Loucy (cell line): Measurements from ENCODE around the gene STUM.

ENCODE experiments used
- H2AFZ ChIP-seq: fragments of 200-600 bp; sonication (generic); 2 replicates; pipeline ENCODE4 v1.6.0; 2016; ENCODE audit warnings: antibody characterized with exemption, mild to moderate bottlenecking, low read length, moderate library complexity
- H3F3A ChIP-seq: fragments of 200-600 bp; 2 replicates; pipeline ENCODE4 v1.6.0; 2016; ENCODE audit warnings: antibody characterized with exemption, low read depth, mild to moderate bottlenecking
- H3K27me3 ChIP-seq: fragments of 200-600 bp; sonication (generic); 2 replicates; pipeline ENCODE4 v1.6.1; 2014; ENCODE audit warnings: low read length, mild to moderate bottlenecking; ENCODE audit not compliant: insufficient read depth, poor library complexity, severe bottlenecking
- H3K36me3 ChIP-seq: fragments of 200-600 bp; sonication (generic); 2 replicates; pipeline ENCODE4 v1.6.1; 2016; ENCODE audit warnings: low read length; ENCODE audit not compliant: insufficient read depth
- H3K4me1 ChIP-seq: fragments of 200-600 bp; sonication (generic); 2 replicates; pipeline ENCODE4 v1.5.1; 2014; ENCODE audit warnings: low read length, mild to moderate bottlenecking; ENCODE audit not compliant: insufficient read depth, poor library complexity, severe bottlenecking
- H3K4me2 ChIP-seq: fragments of 200-600 bp; sonication (generic); 2 replicates; pipeline ENCODE4 v1.6.0; 2014; ENCODE audit warnings: antibody characterized with exemption, low read length, low read depth, mild to moderate bottlenecking; ENCODE audit not compliant: poor library complexity, severe bottlenecking
- H3K4me3 ChIP-seq: fragments of 200-600 bp; sonication (generic); 2 replicates; pipeline ENCODE4 v1.5.1; 2014; ENCODE audit warnings: low read length, mild to moderate bottlenecking, mixed read lengths; ENCODE audit not compliant: poor library complexity, severe bottlenecking
- H3K79me2 ChIP-seq: fragments of 200-600 bp; sonication (generic); 2 replicates; pipeline ENCODE4 v1.6.1; 2014; ENCODE audit warnings: low read length; ENCODE audit not compliant: insufficient read depth
- H3K9ac ChIP-seq: fragments of 200-600 bp; sonication (generic); 2 replicates; pipeline ENCODE4 v1.6.0; 2014; ENCODE audit warnings: mild to moderate bottlenecking, low read depth, low read length, moderate library complexity; ENCODE audit not compliant: poor library complexity, severe bottlenecking
- H3K9me2 ChIP-seq: fragments of 200-600 bp; sonication (generic); replicated peaks from 2 replicates; pipeline ENCODE4 v1.6.1; 2016; ENCODE audit warnings: low read depth, low read length, mixed read lengths
- H3K9me3 ChIP-seq: fragments of 200-600 bp; sonication (generic); 2 replicates; pipeline ENCODE4 v1.6.1; 2014; ENCODE audit warnings: mild to moderate bottlenecking, antibody characterized with exemption, low read length, low read depth; ENCODE audit not compliant: insufficient read depth
- H4K20me1 ChIP-seq: fragments of 200-600 bp; sonication (generic); 2 replicates; pipeline ENCODE4 v1.6.0; 2014; ENCODE audit warnings: antibody characterized with exemption, low read length, mild to moderate bottlenecking; ENCODE audit not compliant: insufficient read depth, poor library complexity, severe bottlenecking
- CTCF ChIP-seq: fragments of 200-600 bp; sonication (generic); conservative IDR thresholded peaks from 2 replicates; pipeline ENCODE4 v1.5.1; 2014; ENCODE audit warnings: mild to moderate bottlenecking, antibody characterized with exemption, low read length
- EZH2phosphoT487 ChIP-seq: fragments of 200-600 bp; IDR thresholded peaks from 2 replicates; pipeline ENCODE4 v1.6.1; 2018; ENCODE audit warnings: antibody characterized with exemption, mild to moderate bottlenecking, moderate library complexity, borderline replicate concordance

STUM gene

GRCh38 chr1:226569879-226570547 is 21.4 kb downstream of the STUM start:
- TF ChIP-seq EZH2phosphoT487 (no peak), CTCF (peak; percentile 69)
- H3K4me1 ChIP-seq = no peaks in the 10 kb centered on the region
- H3K4me2 ChIP-seq = no peak overlapping the region
- H3K9me3 ChIP-seq = no peaks in the 10 kb centered on the region
- H3K27me3 ChIP-seq = no peaks in the 10 kb centered on the region
- H3K36me3 ChIP-seq = no peaks in the 10 kb centered on the region
- H3K9ac ChIP-seq = no peak overlapping the region
- H4K20me1 ChIP-seq = no peaks in the 10 kb centered on the region
- no peak overlapping the region for H3K4me3 ChIP-seq
- 0 out of 2 replicates have a peak overlapping the region, but pooled peaks have one; percentile 38 for H2AFZ ChIP-seq
- no peaks in the 10 kb centered on the region for H3F3A ChIP-seq
- no peaks in the 10 kb centered on the region for H3K9me2 ChIP-seq
- no peaks in the 10 kb centered on the region for H3K79me2 ChIP-seq

- H3K79me2 ChIP-seq = no peaks in the 10 kb centered on the region
- no peaks in the 10 kb centered on the region for H3K9me3 ChIP-seq
- H3K27me3 ChIP-seq = no peaks in the 10 kb centered on the region
- peaks cover 4% of the 10 kb centered on the region for H3K4me1 ChIP-seq
- H3K9me2 ChIP-seq = no peaks in the 10 kb centered on the region
- no peak overlapping the region for H2AFZ ChIP-seq
- H3K9ac ChIP-seq = no peak overlapping the region
- TF ChIP-seq CTCF (no peak), EZH2phosphoT487 (no peak)
- no peaks in the 10 kb centered on the region for H3K36me3 ChIP-seq
- H3F3A ChIP-seq = no peaks in the 10 kb centered on the region
- H4K20me1 ChIP-seq = no peaks in the 10 kb centered on the region
- no peak overlapping the region for H3K4me2 ChIP-seq
- no peak overlapping the region for H3K4me3 ChIP-seq
Measured at GRCh38 chr1:226571893-226572292, 23.3 kb downstream of the STUM start.

- Histone ChIP-seq H3F3A (no peaks in the 10 kb centered on the region), H3K4me1 (peaks cover 4% of the 10 kb centered on the region), H3K9me2 (no peaks in the 10 kb centered on the region), H2AFZ (no peak overlapping the region), H3K27me3 (no peaks in the 10 kb centered on the region), H3K4me3 (no peak overlapping the region), H3K36me3 (no peaks in the 10 kb centered on the region), H4K20me1 (no peaks in the 10 kb centered on the region), H3K79me2 (no peaks in the 10 kb centered on the region), H3K9me3 (no peaks in the 10 kb centered on the region), H3K4me2 (no peak overlapping the region), H3K9ac (no peak overlapping the region)
- TF ChIP-seq CTCF (no peak), EZH2phosphoT487 (no peak)
Measured at GRCh38 chr1:226572325-226572726, 23.8 kb downstream of the STUM start.
